Thyroid gland (tissue), 4 donors: ENCODE results near the gene LRRC8D.

ENCODE experiments used
- POLR2A ChIP-seq, 2 donors: fragments of 450-650 bp; IDR thresholded peaks; one replicate each; pipeline ENCODE4 v1.6.1; 2017; ENCODE audit warnings: antibody characterized with exemption in 2 of 2, mild to moderate bottlenecking in 2 of 2, moderate library complexity in 1 of 2
- TF ChIP-seq, protein P1 (sequence below), 6 experiments: fragments of 200-600 bp in 3 of 6; fragments of 450-650 bp in 3 of 6; sonication (generic) in 3 of 6; IDR thresholded peaks; one replicate each; pipeline ENCODE4 v1.5.1; 2016 to 2019; ENCODE audit warnings: antibody characterized with exemption in 6 of 6, mild to moderate bottlenecking in 2 of 6, inconsistent platforms in 1 of 6, moderate library complexity in 1 of 6

GRCh38 chr1:89802051-89802450, 18.8 kb upstream of the LRRC8D start:
- TF ChIP-seq POLR2A (IDR thresholded peaks at IDR 0.05): no peak
- TF ChIP-seq, protein P1, sequence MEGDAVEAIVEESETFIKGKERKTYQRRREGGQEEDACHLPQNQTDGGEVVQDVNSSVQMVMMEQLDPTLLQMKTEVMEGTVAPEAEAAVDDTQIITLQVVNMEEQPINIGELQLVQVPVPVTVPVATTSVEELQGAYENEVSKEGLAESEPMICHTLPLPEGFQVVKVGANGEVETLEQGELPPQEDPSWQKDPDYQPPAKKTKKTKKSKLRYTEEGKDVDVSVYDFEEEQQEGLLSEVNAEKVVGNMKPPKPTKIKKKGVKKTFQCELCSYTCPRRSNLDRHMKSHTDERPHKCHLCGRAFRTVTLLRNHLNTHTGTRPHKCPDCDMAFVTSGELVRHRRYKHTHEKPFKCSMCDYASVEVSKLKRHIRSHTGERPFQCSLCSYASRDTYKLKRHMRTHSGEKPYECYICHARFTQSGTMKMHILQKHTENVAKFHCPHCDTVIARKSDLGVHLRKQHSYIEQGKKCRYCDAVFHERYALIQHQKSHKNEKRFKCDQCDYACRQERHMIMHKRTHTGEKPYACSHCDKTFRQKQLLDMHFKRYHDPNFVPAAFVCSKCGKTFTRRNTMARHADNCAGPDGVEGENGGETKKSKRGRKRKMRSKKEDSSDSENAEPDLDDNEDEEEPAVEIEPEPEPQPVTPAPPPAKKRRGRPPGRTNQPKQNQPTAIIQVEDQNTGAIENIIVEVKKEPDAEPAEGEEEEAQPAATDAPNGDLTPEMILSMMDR (IDR thresholded peaks at IDR 0.05): no peak
